PC-3 (cell line): ENCODE measurements around the gene AIRE.

Experiments used
- CTCF ChIP-seq: fragments of 300-600 bp; sonication (generic); conservative IDR thresholded peaks from 2 replicates; pipeline ENCODE4 v1.5.1; 2017; ENCODE audit warnings: antibody characterized with exemption, low read depth, mild to moderate bottlenecking, low read length
- EZH2 ChIP-seq: fragments of 300-600 bp; sonication (generic); IDR thresholded peaks from one replicate; pipeline ENCODE4 v1.6.1; 2017; ENCODE audit warnings: antibody characterized with exemption, mild to moderate bottlenecking, low read length; ENCODE audit not compliant: unreplicated experiment
- EZH2phosphoT487 ChIP-seq: fragments of 300-600 bp; sonication (generic); IDR thresholded peaks from 2 replicates; pipeline ENCODE4 v1.6.1; 2018; ENCODE audit warnings: mild to moderate bottlenecking, antibody characterized with exemption, low read length, borderline replicate concordance

- TF ChIP-seq CTCF: no peak
- TF ChIP-seq EZH2phosphoT487: no peak
- no peak for TF ChIP-seq EZH2
Measured at GRCh38 chr21:44334329-44335030, 48.8 kb downstream of the AIRE start.
